GM19351 (cell line): ENCODE measurements around the gene MUC12.
A peak's percentile ranks its signal among the peaks of the same experiment; 100 is the strongest.
"Not testable (repeated sequence)": the region's sequence is repeated elsewhere in the genome, so short reads cannot be mapped to it uniquely, and the experiment has no call there.

Experiments used
- ATAC-seq: cut with Tn5 transposase; IDR thresholded peaks from one replicate; pipeline ENCODE4 v1.9.1; 2021; ENCODE audit warnings: mild to moderate bottlenecking, moderate library complexity; ENCODE audit not compliant: unreplicated experiment

Gene MUC12

GRCh38 chr7:100959894-100960293 lies 9.5 kb upstream of the MUC12 start:
- ATAC-seq = no peak

- ATAC-seq = no peak
Observed at GRCh38 chr7:100962537-100962936, 6.8 kb upstream of the MUC12 start.

- no peak for ATAC-seq
Observed at GRCh38 chr7:100963386-100963785, 6.0 kb upstream of the MUC12 start.

DNA sequence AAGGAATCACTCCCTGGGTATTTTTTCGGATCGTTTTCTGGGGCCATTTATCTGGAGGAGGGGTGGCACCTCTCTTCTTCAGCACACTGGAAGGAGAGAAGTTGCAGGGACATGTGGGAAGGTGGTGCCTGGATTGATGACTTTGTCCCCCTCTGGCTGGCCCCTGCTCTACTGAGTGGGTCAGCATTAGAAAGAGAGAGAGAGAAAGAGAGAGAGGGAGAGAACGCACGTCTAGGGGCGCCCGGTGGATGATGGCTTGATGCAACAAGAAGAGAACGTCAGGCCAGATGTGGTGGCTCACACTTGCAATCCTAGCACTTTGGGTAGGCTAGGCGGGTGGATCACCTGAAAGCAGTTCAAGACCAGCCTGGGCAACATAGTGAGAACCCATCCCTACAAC lies 5.5 kb upstream of the MUC12 start:
- no peak for ATAC-seq

- ATAC-seq = no peak
Observed at GRCh38 chr7:100964630-100965029, 4.7 kb upstream of the MUC12 start.

DNA sequence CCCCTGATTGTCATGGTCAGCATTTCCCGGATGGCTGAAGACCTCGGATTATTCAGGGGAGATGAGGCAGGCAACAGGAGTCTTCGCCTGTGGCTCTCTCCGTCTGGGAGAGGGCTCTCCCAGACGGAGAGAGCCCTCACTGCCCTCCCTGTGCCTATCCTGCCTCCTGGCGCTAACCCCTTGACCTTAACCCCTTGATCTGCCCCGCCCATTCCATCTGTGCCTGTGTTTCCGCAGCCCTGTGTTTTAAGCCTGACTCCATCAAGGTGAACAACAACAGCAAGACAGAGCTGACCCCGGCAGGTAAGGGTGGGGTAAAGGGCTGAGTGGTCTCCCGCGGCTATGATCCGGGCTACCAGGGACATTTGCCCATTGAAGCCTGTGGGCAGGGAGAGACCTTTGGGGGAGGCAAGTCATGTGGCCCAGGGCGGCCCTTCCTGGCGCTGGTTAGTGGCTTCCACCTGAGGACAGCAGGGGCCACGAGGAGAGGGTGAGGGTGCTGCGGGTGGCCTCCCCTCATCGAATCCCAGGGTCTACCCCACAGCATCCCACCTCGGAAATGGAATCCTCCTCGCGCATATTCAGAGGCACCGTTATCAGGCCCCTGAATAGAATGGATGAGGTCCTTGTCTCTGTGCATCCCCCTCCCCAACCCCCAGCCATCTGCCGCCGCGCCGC lies 4.2 kb upstream of the MUC12 start:
- ATAC-seq = no peak

- peak; percentile 69 for ATAC-seq
Observed at GRCh38 chr7:100965723-100966541, 3.4 kb upstream of the MUC12 start.

GRCh38 chr7:100966542-100967291 lies 2.6 kb upstream of the MUC12 start:
- ATAC-seq = no peak

GRCh38 chr7:100967292-100967863 lies 2.0 kb upstream of the MUC12 start:
- no peak for ATAC-seq

DNA sequence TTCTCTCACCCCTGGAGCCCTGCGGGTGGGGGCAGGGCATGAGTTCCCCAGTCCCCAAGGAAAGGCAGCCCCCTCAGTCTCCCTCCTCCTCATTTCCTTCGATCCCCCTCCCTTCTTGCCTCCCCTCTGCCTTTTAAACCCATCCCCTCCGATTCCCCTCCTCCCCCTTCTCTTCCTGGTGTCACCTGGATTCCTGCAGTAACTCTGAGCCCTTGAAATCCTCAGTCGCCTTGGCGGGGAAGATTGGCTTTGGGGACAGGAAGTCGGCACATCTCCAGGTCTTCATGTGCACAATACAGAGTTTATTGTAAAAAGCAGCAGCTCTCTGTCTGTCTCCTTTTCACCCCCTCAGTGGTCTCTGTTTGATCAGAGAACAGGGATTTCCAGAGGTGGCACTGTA lies 1.3 kb upstream of the MUC12 start:
- no peak for ATAC-seq

- no peak for ATAC-seq
Observed at GRCh38 chr7:100968650-100969049, 715 bp upstream of the MUC12 start.

- ATAC-seq = no peak
Observed at GRCh38 chr7:100971111-100972001, 2.0 kb downstream of the MUC12 start.

GRCh38 chr7:100972002-100972347 lies 2.6 kb downstream of the MUC12 start:
- no peak for ATAC-seq

GRCh38 chr7:100974021-100974420 lies 4.7 kb downstream of the MUC12 start:
- ATAC-seq = no peak

DNA sequence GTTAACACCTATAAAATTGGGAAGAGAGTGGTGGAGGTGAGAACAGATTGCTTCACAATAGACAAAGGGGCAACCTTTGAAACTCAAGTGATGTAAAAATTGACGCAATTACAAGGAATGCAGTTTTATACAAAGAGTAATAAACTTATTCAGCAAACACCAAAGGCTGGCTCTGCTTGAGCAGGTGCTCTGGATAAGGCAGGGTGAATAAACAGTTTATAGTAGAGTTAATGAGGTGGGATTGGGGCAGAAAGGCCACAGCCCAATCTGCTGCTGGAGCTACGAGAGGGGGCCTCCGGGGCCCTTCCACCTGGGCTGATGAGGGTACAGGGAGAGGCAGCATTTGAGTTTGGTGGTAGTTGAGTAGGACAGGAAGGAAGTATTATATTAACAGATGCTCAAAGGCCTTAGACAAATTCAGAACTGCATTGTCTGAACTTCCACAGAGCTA lies 6.0 kb downstream of the MUC12 start:
- no peak for ATAC-seq

DNA sequence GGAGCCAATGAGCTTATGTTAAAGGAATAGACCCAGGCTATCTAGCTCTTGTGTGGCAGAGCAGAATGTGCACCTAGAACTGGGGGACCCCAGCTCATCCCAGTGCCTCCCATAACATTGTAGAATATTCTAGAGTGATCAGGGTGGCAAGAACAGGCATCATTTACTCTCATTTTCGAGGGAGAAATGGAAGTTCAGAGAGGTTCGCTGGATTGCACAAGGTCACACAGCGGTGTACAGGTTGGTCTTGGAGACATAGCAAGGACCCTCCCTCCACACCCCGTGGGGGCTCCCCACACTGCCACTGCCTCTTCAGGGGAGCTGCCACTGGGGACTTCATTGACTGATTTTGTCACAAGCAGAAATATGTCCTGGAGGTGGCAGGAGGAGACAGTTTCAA lies 8.9 kb downstream of the MUC12 start:
- ATAC-seq = no peak

DNA sequence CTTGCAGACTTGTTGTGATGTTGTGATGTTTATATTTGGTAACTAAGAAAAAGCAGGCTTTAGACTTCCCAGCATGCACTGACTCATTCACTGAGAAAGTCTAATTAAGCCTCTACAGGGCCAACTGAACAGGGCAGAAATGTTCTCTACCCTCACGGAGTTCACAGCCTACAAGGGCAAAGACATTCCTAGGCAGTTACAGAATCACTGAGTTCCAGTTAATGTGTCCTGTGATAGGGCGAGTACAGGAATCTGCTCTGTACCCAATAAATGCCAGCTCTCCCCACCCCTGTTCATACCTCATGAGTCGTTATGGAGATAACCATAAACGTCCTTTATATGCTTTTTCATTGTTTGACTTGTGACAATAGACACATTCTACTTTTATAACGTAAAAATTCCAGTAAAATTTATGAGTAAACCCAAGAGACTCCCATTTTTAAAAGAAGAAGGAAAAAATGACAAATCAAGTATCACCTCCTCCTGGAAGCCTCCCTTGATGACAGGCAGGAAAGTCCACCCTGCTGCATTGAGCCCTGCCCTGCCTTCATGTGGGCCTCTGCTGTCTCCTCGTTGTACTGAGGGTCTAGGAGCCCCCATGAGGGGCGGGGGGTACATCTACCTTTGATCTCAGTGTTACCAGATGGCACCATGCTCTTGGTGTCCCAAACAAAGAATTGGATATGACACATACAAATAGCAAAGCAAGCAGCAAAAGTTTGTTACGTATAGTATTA lies 14.3 kb downstream of the MUC12 start:
- ATAC-seq = no peak

- not testable (repeated sequence) for ATAC-seq
Observed at GRCh38 chr7:100984241-100984918, 15.0 kb downstream of the MUC12 start.
